CD4-positive, alpha-beta T cell treated with Interferon alpha-2 for 1 hour (primary cell): Measurements from ENCODE around the gene PCGF1.
"Not testable (repeated sequence)": the region's sequence is repeated elsewhere in the genome, so short reads cannot be mapped to it uniquely, and the experiment has no call there.

Experiments
- DNase-seq, 2 donors: peaks; one replicate each; pipeline ENCODE4 v3.0.0-alpha.2; 2020 to 2022

Gene PCGF1

DNA sequence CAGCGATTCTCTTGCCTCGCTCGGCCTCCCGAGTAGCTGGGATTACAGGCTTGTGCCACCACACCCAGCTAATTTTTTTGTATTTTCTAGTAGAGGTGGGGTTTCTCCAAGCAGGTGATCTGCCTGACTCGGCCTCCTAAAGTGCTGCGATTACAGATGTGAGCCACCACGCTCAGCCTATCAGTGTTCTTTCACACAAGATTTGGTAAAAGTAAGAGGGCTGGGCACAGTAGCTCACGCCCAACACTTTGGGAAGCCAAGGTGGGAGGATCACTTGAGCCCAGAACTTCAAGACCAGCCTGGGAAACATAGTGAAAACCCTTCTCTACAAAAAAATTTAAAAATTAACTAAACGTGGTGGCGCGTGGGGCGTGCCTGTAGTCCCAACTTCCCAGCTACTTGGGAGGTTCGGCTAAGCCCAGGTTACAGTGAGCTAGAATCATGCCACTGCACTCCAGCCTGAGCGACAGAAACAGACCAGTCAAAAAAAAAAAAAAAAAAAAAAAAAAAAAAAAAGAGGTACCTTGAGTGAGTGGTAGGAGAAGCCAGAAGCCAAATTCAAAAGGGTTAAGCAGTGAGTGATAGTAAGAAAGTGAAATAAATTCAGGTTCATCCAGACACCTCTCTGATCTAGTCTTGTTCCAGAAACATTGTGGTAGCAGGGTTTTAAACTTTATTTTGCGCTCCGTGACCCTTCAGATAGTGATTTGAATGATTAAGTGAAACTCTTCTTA lies 36.0 kb downstream of the PCGF1 start:
- no peak for DNase-seq

DNA sequence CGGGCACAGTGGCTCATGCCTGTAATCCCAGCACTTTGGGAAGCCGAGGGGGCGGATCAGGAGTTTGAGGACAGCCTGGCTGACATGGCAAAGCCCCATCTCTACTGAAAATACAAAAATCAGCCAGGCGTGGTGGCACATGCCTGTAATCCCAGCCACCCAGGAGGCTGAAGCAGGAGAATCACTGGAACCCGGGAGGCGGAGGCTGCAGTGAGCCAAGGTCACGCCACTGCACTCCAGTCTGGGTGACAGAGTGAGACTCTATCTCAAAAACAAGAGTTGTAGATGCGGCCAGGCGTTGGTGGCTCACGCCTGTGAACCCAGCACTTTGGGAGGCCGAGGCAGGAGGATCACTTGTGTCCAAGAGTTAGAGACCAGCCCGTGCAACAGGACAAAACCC lies 36.8 kb downstream of the PCGF1 start:
- DNase-seq: not testable (repeated sequence)

DNA sequence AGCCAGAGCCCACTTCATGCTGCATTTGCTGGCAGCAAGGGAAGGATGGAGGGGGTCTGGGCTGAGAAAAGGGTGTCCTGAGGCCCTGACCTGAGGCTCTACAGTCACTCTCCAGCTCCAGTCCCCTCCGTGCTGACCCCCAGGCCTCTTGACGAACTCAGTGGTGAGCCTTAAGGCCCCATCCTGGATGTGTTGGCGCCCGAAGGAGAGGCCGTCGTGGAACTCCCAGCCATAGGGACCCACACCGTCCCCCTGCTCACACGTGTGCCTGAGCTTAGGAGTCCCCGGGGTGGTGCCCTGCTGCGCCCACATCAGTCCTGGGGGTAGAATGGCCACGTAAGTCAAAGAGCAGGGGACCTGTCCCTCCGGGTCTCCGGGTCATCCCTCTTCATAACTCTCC lies 43.1 kb downstream of the PCGF1 start:
- DNase-seq: no peak

DNA sequence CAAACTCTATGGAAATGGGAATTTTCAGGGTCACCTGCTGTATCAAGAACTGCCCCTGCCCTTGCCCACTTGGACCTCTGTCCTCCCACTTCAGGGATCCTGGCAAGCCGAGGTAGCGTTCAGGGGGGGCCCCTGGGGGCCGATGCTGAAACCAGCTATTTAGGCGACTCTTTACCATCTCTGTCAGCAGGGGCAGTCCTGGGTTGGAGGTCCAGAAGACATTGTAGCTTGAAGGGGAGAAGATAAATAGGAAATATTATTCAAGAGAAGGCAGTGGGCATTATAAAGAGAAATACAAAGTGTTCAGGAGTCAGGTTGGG lies 44.7 kb downstream of the PCGF1 start:
- no peak for DNase-seq

DNA sequence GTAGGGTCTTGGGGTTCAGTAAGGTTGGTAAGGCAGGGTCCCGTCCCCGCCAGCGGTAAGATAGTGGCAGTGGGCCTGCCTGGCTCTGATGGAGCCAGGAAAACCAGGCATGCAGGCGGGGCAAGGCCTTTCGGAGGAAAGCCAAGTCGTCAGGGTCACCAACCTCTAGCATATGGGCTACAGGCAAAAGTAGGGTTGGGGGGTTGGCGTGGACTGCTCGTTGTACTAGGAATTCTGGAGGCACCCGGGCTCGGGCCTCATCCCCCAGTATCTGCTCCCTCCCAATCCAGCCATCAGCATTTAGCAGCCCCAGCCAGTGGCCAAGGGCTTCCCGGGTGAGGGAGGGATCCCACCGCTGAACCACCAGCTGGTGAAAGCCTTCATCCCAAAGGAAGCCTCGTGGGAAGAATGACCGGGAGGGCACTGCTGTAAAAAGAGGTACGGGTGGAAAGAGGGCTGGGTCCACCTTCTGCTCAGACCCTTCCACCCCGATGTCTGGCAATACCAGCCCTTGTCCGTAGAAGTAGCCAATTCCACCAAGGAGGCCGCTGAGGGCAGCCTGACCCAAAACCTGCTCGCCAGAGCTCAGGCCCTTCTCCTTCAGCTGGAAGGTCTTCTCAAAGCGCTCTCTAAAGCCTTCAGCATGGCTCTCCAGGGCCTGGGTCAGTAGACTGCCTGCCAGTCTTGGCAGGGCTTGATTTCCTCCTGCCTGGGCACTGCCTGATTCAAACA lies 45.3 kb downstream of the PCGF1 start:
- no peak for DNase-seq

DNA sequence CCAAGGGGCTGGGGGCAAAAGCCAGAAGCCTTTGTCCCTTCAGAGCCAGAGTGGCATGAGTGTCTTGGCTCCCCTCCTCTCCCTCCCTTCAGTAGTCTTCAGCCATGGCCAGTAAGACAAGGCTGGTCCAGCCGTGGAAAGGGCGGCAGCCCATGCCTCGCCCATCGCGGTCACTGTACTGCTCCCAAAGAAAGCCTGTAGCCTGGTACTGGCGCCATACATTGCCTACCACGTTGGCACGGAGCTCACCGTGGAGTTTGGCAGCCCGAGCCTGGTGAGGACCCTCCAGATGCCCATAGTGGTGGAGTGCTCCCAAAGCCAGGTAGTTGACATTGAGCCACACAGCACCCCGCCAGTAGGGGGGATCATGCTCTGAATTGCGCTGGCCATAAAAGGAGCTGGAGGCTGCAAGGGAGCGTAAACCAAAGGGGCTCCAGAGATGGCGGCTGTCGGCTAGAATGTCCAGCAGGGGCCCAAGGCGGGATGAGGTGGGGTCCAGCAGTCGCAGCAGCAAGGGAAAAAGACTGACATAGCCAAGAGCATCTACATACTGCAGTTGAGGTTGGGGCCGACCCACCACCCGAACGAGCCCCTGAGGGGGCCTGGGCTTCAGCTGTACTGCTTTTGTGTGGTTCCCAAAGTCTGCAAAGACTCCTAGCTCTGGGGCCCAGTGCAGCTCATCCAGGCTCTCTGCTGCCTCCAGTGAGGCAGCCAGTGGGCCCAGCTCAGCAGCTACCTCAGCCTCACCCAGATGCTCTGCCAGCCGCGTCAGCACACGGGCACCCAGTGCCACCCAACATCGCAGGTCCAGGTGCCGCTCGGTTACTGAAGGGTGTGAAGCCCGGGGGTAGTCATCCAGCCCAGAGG lies 46.1 kb downstream of the PCGF1 start:
- DNase-seq: no peak

DNA sequence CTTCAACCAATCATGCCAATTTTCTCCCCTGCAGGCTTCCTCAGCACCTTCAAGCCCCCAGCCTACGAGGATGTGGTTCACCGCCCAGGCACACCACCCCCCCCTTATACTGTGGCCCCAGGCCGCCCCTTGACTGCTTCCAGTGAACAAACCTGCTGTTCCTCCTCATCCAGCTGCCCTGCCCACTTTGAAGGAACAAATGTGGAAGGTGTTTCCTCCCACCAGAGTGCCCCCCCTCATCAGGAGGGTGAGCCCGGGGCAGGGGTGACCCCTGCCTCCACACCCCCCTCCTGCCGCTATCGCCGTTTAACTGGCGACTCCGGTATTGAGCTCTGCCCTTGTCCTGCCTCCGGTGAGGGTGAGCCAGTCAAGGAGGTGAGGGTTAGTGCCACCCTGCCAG lies 47.3 kb downstream of the PCGF1 start:
- not testable (repeated sequence) for DNase-seq

DNA sequence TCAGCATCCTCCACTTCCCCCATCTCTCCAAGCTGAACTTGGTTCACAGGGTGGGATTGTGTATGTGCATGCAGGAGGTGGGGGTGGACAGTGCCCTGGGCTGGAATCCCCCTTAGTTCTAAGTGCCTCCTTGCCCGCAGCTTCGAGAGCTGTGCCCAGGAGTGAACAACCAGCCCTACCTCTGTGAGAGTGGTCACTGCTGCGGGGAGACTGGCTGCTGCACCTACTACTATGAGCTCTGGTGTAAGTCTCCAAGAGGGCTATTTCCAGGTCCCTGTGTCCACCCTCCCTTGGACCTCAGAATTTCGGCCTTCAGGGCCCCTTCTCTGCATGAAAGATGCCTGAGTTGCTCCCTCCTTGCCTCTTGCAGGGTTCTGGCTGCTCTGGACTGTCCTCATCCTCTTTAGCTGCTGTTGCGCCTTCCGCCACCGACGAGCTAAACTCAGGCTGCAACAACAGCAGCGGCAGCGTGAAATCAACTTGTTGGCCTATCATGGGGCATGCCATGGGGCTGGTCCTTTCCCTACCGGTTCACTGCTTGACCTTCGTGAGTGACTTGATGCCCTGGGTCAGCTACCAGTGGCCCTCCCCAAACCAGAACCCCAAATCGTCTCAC lies 47.9 kb downstream of the PCGF1 start:
- DNase-seq: not testable (repeated sequence)

DNA sequence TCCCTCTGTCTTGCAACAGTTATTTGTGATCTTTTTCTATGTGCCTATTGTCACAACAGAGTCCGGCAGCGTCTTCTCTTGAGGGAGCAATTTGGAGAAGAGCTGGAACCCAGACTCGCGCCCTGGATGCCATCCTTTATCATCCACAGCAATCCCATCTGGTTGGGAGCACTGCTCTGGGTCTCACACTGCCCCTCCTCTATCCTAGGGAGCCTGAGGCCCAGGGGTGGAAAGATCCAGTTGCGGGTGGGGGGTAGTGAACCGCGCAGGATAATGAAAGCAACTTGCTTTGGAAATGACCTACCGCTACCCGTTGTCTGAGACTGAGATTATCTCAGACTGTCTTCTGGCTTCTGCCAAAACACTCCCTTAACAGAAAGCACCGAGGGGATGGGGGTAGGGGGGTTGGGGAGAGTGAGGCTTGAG lies 48.5 kb downstream of the PCGF1 start:
- DNase-seq: no peak

DNA sequence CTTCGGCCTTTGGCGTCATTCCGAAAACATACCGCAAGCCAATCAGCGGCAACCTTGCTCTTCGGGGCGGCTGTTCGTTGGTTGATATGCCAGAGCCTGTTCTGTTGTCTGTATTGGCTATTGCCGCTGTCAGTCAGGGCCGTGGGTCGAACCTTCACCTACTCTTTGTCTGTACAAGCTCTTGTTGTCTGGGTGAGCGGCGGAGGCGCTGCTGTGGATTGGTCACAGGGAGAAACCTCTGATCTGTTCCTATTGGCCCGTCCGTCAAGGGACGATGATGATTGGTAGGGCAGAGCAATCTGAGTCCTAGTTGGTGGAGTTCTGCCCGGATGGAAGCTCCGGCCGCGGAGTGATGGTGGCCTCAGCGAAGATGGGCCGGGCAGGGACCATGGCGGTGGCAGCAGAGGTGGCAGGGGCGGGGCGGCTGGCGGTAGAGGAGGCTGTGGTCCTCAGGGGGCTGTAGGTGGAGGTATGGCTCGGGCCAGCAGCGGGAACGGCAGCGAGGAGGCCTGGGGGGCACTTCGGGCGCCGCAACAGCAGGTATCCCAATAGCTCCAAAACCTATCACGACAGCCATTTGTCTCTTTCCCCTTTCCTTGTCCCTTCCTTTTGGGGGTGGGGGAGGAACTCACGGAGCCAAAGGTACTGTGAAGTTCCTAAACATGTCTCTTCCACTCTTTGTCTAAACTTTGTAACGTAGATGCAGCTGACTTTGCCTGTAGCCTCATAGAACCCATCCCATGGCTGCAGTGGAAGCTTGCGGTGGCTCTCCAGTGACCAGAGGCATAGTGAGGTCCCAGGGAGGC lies 49.2 kb downstream of the PCGF1 start, which contains the start of gene WBP1:
Gene WBP1 (plus strand): TSS at position 307 of the 806 bp plus-strand sequence. CDS start 165 bp downstream, at position 472.
- peak; percentile 100 for DNase-seq

DNA sequence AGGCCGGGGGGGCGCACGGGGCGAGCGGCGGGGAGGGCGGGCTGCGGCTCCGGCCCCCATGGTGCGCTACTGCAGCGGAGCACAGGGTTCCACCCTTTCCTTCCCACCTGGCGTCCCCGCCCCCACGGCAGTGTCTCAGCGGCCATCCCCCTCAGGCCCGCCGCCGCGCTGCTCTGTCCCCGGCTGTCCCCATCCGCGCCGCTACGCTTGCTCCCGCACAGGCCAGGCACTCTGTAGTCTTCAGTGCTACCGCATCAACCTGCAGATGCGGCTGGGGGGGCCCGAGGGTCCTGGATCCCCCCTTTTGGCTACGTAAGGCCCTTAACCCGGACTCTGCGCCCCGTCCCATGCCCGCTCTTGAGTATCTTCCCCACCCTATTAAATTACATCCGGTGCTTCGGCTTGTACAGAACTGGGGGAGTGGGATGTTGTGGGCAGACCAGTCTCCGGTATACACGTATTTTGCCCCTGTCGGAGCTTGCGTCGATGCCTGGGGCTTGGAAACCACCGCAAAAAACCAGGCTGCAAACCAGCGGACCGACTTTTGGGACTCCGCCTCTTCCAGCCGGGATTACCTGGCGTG lies 49.9 kb downstream of the PCGF1 start:
- DNase-seq: peak; percentile 83 to 87

DNA sequence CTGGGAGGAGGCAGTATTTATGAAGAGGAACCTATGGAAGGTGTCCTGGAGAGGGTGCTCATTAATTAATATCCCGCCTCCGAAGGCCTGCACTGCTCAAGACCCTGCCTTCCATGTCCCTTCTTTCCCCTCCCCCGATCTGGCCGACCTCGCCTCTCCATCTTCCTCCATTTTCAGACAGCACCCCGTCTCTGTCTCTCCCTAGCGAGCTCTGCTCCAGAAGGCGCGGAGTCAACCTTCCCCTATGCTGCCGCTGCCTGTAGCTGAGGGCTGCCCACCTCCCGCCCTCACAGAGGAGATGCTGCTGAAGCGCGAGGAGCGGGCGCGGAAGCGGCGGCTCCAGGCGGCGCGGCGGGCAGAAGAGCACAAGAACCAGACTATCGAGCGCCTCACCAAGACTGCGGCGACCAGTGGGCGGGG lies 50.4 kb downstream of the PCGF1 start:
- DNase-seq: no peak
